ENCODE measurements around the gene AHCYL2. TPM values are rescaled to one million over a fixed set of nuclear protein-coding genes. Genes with fewer than 3 reads are reported as not detected.
A peak's percentile ranks its signal among the peaks of the same experiment; 100 is the strongest.

AHCYL2 gene
- total and polyA plus RNA-seq, 2 of the 8 experiments (the other 6 are each of a cell fraction or from before 2014, with no cell fraction given), result 20.7 to 25.4 TPM

DNA sequence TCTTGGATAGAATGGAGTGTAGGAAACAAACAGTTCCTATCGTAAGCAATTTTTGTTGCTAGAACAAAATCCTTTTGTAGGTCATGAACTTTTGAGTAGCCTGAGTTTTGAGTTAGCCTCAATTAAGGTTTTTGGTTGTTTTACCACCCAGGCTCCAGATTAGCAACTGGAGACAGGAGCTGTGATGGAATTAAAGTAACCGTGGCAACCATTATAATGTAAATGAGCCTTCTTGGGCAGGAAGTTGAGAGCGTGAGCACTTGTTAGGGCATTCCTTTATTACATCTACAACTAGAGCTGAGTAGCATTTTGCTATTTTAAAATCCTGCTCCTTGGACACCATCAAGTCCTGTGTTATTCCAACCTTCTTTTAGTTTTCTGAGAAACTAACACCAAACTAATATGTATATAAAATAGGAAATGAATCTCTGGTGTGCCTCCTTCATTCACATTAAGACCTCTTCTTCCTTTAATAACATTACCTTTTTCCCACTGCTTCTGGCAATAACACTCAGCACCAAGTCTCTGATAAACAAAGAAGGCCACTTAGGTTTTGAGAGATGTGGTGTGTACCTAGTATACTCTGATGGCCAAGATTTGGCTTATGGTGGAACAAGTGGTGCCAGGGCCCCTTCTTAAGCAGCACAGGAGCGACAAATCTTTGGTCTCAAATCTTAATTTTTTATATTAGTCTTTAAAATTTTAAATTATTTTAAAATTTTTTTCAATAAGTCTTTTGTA lies 34.0 kb downstream of the AHCYL2 start (continued):
- TF ChIP-seq KDM1A (IDR thresholded peaks at IDR 0.05; ENCODE audit: borderline replicate concordance, low read length) (no peak), NANOG (IDR thresholded peaks at IDR 0.05; ENCODE audit: insufficient read depth, low read depth, low read length, poor library complexity, severe bottlenecking) (no peak), HDAC6 (IDR thresholded peaks at IDR 0.05; ENCODE audit: low read depth, low read length) (no peak), CBX5 (IDR thresholded peaks at IDR 0.05; ENCODE audit: low read depth, low read length) (no peak), CTBP2 (IDR thresholded peaks at IDR 0.05; ENCODE audit: borderline replicate concordance, insufficient read depth, insufficient read length, low read length) (no peak), TEAD4 (IDR thresholded peaks at IDR 0.05; ENCODE audit: low read depth, low read length) (no peak), RFX5 (IDR thresholded peaks at IDR 0.05; ENCODE audit: borderline replicate concordance, low read depth, low read length) (no peak), MAFK (IDR thresholded peaks at IDR 0.05; ENCODE audit: low read depth, low read length) (no peak), TCF12 (IDR thresholded peaks at IDR 0.05; ENCODE audit: low read depth, low read length) (no peak), CEBPB (IDR thresholded peaks at IDR 0.05; ENCODE audit: low read depth, low read length) (no peak), SP1 (IDR thresholded peaks at IDR 0.05; ENCODE audit: low read depth, low read length) (peak; percentile 75), YY1 (IDR thresholded peaks at IDR 0.05; ENCODE audit: low read depth, low read length) (0 out of 2 replicates have a peak, but pooled peaks have one; percentile 6), POLR2AphosphoS5 (IDR thresholded peaks at IDR 0.05; ENCODE audit: low read depth, low read length) (0 out of 2 replicates have a peak, but pooled peaks have one; percentile 34), BCL11A (IDR thresholded peaks at IDR 0.05; ENCODE audit: low read depth in 2 of 2, low read length in 2 of 2) (no peak), NRF1 (IDR thresholded peaks at IDR 0.05; ENCODE audit: low read depth, low read length) (no peak), ASH2L (IDR thresholded peaks at IDR 0.05; ENCODE audit: low read length) (no peak), EGR1 (IDR thresholded peaks at IDR 0.05; ENCODE audit: borderline replicate concordance, low read depth, low read length) (no peak), BRCA1 (IDR thresholded peaks at IDR 0.05; ENCODE audit: low read depth, low read length) (no peak), ZNF274 (IDR thresholded peaks at IDR 0.05; ENCODE audit: borderline replicate concordance, extremely low read depth, low read length) (no peak)
- TF ChIP-seq, protein P1, sequence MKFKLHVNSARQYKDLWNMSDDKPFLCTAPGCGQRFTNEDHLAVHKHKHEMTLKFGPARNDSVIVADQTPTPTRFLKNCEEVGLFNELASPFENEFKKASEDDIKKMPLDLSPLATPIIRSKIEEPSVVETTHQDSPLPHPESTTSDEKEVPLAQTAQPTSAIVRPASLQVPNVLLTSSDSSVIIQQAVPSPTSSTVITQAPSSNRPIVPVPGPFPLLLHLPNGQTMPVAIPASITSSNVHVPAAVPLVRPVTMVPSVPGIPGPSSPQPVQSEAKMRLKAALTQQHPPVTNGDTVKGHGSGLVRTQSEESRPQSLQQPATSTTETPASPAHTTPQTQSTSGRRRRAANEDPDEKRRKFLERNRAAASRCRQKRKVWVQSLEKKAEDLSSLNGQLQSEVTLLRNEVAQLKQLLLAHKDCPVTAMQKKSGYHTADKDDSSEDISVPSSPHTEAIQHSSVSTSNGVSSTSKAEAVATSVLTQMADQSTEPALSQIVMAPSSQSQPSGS (IDR thresholded peaks at IDR 0.05; ENCODE audit: low read length), result no peak
- TF ChIP-seq, protein P2, sequence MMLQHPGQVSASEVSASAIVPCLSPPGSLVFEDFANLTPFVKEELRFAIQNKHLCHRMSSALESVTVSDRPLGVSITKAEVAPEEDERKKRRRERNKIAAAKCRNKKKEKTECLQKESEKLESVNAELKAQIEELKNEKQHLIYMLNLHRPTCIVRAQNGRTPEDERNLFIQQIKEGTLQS (IDR thresholded peaks at IDR 0.05; ENCODE audit: insufficient read depth, low read depth, low read length), result no peak
